OCI-LY7 (cell line): ENCODE measurements around the gene C15orf39.

Experiments used
- CTCF ChIP-seq: fragments of 200-600 bp; sonication (generic); conservative IDR thresholded peaks from 2 replicates; pipeline ENCODE4 v1.5.1; 2014; ENCODE audit warnings: mild to moderate bottlenecking, antibody characterized with exemption, low read length, moderate library complexity, mixed read lengths
- EZH2phosphoT487 ChIP-seq: fragments of 200-600 bp; sonication (generic); IDR thresholded peaks from 2 replicates; pipeline ENCODE4 v1.6.1; 2018; ENCODE audit warnings: low read depth, borderline replicate concordance, mild to moderate bottlenecking, mixed run types, antibody characterized with exemption, low read length, moderate library complexity, mixed read lengths

GRCh38 chr15:75163150-75163564, 38.5 kb upstream of the C15orf39 start:
- TF ChIP-seq CTCF (no peak), EZH2phosphoT487 (no peak)
